ENCODE results near the gene C5AR1. TPM values are rescaled to one million over a fixed set of nuclear protein-coding genes. Genes with fewer than 3 reads are reported as not detected.

C5AR1 gene
- total and polyA plus RNA-seq, 2 experiments from 2014 or later = not detected

DNA sequence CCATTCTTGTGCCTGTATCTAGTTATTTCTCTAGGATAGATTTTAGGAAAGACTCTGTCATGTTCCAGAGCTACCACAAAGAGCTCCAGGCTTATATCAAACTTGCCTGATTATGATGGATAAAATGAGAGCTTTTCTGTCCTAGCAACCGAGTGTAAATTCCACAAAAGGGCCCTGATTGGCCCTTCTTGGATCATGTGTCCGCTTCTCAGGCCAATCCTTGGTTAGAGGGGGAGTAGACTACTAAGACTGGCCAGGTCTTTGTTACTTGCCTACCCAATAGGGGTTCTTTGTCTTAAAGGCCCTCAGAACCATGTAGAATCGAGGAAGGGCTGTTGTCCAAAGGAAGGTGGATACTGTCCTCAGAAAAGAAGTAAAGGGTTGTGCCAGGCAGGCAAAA is 41.9 kb downstream of the C5AR1 start:
- peaks cover 26% of the 10 kb centered on the region for H3K36me3 ChIP-seq

DNA sequence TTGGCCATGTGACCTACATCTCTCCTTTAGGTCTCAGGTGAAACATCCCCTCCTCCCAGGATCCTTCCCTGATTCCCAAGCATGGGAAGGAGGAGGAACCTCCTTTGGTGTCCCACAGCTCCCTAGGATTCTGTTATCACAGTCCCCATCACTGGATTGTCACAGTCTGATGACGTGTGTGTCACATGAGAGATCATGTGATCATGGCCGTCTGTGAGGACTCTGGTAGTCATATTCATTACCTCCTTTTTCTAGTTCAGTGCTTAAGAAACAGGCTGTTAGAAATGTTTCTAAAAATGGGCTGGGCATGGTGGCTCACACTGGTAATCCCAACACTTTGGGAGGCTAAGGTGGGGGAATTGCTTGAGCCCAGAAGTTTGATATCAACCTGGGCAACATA is 42.4 kb downstream of the C5AR1 start:
- TF ChIP-seq, protein P1, sequence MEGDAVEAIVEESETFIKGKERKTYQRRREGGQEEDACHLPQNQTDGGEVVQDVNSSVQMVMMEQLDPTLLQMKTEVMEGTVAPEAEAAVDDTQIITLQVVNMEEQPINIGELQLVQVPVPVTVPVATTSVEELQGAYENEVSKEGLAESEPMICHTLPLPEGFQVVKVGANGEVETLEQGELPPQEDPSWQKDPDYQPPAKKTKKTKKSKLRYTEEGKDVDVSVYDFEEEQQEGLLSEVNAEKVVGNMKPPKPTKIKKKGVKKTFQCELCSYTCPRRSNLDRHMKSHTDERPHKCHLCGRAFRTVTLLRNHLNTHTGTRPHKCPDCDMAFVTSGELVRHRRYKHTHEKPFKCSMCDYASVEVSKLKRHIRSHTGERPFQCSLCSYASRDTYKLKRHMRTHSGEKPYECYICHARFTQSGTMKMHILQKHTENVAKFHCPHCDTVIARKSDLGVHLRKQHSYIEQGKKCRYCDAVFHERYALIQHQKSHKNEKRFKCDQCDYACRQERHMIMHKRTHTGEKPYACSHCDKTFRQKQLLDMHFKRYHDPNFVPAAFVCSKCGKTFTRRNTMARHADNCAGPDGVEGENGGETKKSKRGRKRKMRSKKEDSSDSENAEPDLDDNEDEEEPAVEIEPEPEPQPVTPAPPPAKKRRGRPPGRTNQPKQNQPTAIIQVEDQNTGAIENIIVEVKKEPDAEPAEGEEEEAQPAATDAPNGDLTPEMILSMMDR (IDR thresholded peaks at IDR 0.05; ENCODE audit: low read depth, low read length) = no peak
- H3K27ac ChIP-seq = no peak overlapping the region
- H3K36me3 ChIP-seq = peaks cover 28% of the 10 kb centered on the region
- H3K4me3 ChIP-seq = no peak overlapping the region
- H3K9me3 ChIP-seq (ENCODE audit: low read depth) = no peaks in the 10 kb centered on the region
- DNase-seq (ENCODE audit: low read depth in 1 of 2, low spot score in 1 of 2) = no peak
- no peaks in the 10 kb centered on the region for H3K4me1 ChIP-seq (ENCODE audit: low read depth)
- H3K27me3 ChIP-seq = no peaks in the 10 kb centered on the region

More for the DNA sequence above, 41.9 kb downstream of the C5AR1 start:
- TF ChIP-seq, protein P1 (IDR thresholded peaks at IDR 0.05; ENCODE audit: low read depth, low read length) = no peak
- DNase-seq (ENCODE audit: low read depth in 1 of 2, low spot score in 1 of 2) = peak; percentile 15 to 33
- Histone ChIP-seq H3K27me3 (no peaks in the 10 kb centered on the region), H3K4me1 (ENCODE audit: low read depth) (no peaks in the 10 kb centered on the region), H3K4me3 (no peak overlapping the region), H3K9me3 (ENCODE audit: low read depth) (no peaks in the 10 kb centered on the region), H3K27ac (no peak overlapping the region)

DNA sequence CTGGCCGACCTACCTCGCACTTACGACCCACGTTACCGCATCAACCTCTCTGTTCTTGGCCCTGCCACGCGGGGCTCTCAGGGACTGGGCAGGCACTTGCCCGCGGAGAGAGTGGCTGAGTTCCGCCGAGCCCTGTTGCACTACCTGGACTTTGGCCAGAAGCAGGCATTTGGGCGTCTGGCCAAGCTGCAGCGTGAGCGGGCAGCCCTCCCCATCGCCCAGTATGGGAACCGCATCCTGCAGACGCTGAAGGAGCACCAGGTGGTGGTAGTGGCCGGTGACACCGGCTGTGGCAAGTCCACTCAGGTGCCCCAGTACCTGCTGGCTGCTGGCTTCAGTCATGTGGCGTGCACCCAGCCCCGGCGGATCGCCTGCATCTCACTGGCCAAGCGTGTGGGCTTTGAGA is 43.6 kb downstream of the C5AR1 start:
- H3K4me1 ChIP-seq (ENCODE audit: low read depth) = no peaks in the 10 kb centered on the region
- TF ChIP-seq, protein P1 (IDR thresholded peaks at IDR 0.05; ENCODE audit: low read depth, low read length) = no peak
- H3K36me3 ChIP-seq = peaks cover 40% of the 10 kb centered on the region
- H3K4me3 ChIP-seq = no peak overlapping the region
- no peak for DNase-seq (ENCODE audit: low read depth in 1 of 2, low spot score in 1 of 2)
- H3K27me3 ChIP-seq = no peaks in the 10 kb centered on the region
- H3K27ac ChIP-seq = no peak overlapping the region
- H3K9me3 ChIP-seq (ENCODE audit: low read depth) = no peaks in the 10 kb centered on the region

DNA sequence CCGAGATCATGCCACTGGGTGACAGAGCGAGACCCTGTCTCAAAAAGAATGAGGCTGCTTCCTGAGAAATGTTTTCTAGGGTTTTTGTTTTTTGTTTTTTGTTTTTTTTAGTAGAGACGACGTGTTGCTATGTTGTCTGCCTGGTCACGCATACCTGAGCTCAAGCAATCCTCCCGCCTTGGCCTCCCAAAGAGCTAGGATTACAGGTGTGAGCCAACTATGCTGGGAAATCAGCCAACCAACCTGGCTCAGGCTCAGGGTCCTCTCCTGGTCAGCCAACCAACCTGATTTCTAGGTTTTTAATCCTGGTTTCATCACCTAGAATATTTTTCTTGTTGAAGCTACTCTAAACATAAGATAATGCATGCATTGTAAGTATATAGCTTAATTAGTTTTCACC is 47.2 kb downstream of the C5AR1 start:
- H3K27ac ChIP-seq = no peak overlapping the region
- H3K36me3 ChIP-seq = peaks cover 64% of the 10 kb centered on the region
- TF ChIP-seq, protein P1 (IDR thresholded peaks at IDR 0.05; ENCODE audit: low read depth, low read length) = no peak
- no peaks in the 10 kb centered on the region for H3K4me1 ChIP-seq (ENCODE audit: low read depth)
- H3K4me3 ChIP-seq = no peak overlapping the region
- DNase-seq (ENCODE audit: low read depth in 1 of 2, low spot score in 1 of 2) = no peak
- H3K9me3 ChIP-seq (ENCODE audit: low read depth) = no peaks in the 10 kb centered on the region
- H3K27me3 ChIP-seq = no peaks in the 10 kb centered on the region

DNA sequence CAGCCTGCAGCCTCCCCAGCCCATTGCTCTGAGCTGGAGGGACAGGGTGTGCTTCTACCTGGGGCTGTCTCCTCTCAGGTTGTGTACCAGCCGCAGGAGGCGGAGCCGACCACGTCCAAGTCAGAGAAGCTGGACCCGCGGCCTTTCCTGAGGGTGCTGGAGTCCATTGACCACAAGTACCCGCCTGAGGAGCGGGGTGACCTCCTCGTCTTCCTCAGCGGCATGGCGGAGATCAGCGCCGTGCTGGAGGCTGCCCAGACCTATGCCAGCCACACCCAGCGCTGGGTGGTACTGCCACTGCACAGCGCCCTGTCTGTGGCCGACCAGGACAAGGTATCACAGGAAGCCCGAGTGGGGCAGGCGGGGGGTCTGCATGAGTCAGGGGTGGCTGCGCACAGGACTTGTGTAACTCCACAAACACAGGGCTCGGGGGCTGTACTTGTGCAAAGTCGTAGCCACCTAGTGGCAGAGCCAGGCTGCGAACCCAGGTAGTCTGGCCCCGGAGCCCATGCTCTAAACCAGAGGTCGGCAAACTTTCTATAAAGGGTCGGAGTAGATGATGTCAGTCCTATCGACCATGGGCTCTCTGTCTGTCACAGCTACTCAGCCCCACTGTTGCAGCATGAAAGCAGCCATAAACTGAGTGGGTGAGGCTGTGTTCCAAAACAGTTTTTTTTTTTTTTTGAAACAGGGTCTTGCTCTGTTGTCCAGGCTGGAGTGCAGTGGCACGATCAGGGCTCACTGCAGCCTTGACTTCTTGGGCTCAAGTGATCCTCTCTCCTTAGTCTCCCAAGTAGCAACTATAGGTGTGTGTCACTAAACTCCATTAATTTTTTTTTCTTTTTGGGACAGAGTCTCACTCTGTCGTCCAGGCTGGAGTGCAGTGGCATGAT is 48.4 kb downstream of the C5AR1 start:
- no peaks in the 10 kb centered on the region for H3K4me1 ChIP-seq (ENCODE audit: low read depth)
- no peak overlapping the region for H3K4me3 ChIP-seq
- H3K27me3 ChIP-seq = no peaks in the 10 kb centered on the region
- H3K36me3 ChIP-seq = peaks cover 71% of the 10 kb centered on the region
- no peak for DNase-seq (ENCODE audit: low read depth in 1 of 2, low spot score in 1 of 2)
- TF ChIP-seq, protein P1 (IDR thresholded peaks at IDR 0.05; ENCODE audit: low read depth, low read length) = peak; percentile 15
- H3K27ac ChIP-seq = no peak overlapping the region
- no peaks in the 10 kb centered on the region for H3K9me3 ChIP-seq (ENCODE audit: low read depth)

Measured in cardiac muscle cell (in vitro differentiated cells and primary cell).